ENCODE measurements around the gene LUZP1. TPM values are rescaled to one million over a fixed set of nuclear protein-coding genes. Genes with fewer than 3 reads are reported as not detected.

The LUZP1 gene
- total RNA-seq, 4 donors from 2014 or later: 28.3 to 46.4 (median 33.3) TPM

DNA sequence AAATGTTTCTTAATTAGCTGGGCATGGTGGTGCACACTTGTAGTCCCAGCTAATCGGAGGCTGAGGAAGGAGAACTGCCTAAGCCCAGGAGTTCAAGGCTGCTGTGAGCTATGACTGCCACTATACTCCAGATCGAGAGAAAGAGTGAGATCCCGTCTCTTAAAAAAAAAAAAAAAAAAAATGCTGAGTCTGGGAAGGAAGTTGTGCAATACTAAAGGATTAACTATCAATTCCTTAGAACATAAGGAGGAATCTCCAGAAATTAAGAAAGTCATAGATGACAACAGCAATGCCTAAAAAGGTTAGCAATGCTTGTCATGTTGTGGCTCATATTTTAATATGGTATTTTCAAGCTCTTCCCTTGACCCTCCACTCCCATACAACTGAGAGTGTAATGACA, 5.3 kb downstream of the LUZP1 start:
- 62 to 79% methylated on average over 2 to 3 of the region's 3 CpGs for WGBS, 2 donors (ENCODE audit: low coverage in 1 of 2)
- H3K36me3 ChIP-seq: no peaks in the 10 kb centered on the region
- no peak for DNase-seq
- TF ChIP-seq, protein P1, sequence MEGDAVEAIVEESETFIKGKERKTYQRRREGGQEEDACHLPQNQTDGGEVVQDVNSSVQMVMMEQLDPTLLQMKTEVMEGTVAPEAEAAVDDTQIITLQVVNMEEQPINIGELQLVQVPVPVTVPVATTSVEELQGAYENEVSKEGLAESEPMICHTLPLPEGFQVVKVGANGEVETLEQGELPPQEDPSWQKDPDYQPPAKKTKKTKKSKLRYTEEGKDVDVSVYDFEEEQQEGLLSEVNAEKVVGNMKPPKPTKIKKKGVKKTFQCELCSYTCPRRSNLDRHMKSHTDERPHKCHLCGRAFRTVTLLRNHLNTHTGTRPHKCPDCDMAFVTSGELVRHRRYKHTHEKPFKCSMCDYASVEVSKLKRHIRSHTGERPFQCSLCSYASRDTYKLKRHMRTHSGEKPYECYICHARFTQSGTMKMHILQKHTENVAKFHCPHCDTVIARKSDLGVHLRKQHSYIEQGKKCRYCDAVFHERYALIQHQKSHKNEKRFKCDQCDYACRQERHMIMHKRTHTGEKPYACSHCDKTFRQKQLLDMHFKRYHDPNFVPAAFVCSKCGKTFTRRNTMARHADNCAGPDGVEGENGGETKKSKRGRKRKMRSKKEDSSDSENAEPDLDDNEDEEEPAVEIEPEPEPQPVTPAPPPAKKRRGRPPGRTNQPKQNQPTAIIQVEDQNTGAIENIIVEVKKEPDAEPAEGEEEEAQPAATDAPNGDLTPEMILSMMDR (IDR thresholded peaks at IDR 0.05): no peak
- TF ChIP-seq EP300 (IDR thresholded peaks at IDR 0.05; ENCODE audit: low read depth) (no peak), POLR2A (IDR thresholded peaks at IDR 0.05) (no peak), POLR2AphosphoS5 (IDR thresholded peaks at IDR 0.05) (no peak)
- no peaks in the 10 kb centered on the region for H3K9me3 ChIP-seq
- in situ Hi-C loops (cut with MboI; ENCODE audit: low pct_ligation_motif_present in 1 of 4, low pct_unique_long_range_greater_than_20kb in 1 of 4, low sequenced_read_pairs in 3 of 4) (no loop called here), intact Hi-C loops (cut with DNase I; ENCODE audit: low total_unique reads) (no loop called here)
- no peak overlapping the region for H3K27ac ChIP-seq
- H3K4me3 ChIP-seq: no peak overlapping the region
- no peaks in the 10 kb centered on the region for H3K27me3 ChIP-seq
- peaks cover 6 to 67% (median 42%) of the 10 kb centered on the region in 4 donors for H3K4me1 ChIP-seq

DNA sequence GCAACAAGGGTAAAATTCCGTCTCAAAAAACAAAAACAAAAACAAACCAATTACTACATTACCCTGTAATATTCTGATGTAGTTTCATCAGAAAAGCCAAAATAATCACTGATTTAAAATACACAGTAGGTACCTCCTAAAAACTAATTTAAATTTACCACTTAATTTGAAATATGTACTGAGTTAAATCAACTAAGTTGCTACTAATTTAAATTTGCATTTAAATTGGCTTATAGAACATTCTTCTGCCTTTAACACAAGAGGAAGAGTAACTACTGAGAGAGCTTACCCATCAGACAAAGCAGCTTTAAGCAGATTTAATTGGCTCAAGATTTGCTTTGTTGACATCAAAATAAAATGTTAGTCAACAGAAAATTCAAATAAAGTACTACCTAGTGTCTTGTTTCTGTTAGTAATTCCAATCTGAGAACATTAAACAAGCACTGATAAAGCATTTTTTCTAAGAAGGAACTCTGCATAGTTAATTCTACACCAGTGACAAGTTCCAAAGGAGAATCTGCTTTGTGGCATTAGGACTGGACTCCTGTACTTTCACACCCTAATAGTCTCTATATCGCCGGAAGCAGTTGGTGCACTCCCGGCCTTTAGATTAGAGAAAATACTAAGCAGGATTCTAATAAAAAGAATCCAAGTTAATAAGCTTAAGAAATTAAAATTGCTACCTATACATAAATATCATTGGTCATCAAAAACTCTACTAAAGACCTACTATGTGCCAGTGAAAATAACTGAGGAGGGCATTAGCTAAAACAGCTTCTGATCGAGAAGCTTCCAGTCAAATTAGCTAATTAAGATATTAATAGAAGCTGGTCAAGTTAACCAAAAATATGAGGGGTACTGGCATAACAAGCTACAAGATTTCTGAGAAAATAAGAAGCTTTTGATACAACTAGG, 8.4 kb downstream of the LUZP1 start:
- H3K27me3 ChIP-seq: no peaks in the 10 kb centered on the region
- no peaks in the 10 kb centered on the region for H3K9me3 ChIP-seq
- in situ Hi-C loops (cut with MboI; ENCODE audit: low pct_ligation_motif_present in 1 of 4, low pct_unique_long_range_greater_than_20kb in 1 of 4, low sequenced_read_pairs in 3 of 4) (no loop called here), intact Hi-C loops (cut with DNase I; ENCODE audit: low total_unique reads) (no loop called here)
- H3K36me3 ChIP-seq: no peaks in the 10 kb centered on the region
- H3K4me3 ChIP-seq: no peak overlapping the region
- H3K27ac ChIP-seq: no peak overlapping the region
- DNase-seq: no peak
- H3K4me1 ChIP-seq: peaks cover 0 to 59% (median 28%) of the 10 kb centered on the region in 4 donors
- WGBS, 2 donors (ENCODE audit: low coverage in 1 of 2): 70 to 84% methylated on average over 5 of the region's 5 CpGs
- no peak for TF ChIP-seq EP300 (IDR thresholded peaks at IDR 0.05; ENCODE audit: low read depth)
- TF ChIP-seq POLR2A (IDR thresholded peaks at IDR 0.05): no peak
- no peak for TF ChIP-seq POLR2AphosphoS5 (IDR thresholded peaks at IDR 0.05)
- TF ChIP-seq, protein P1 (IDR thresholded peaks at IDR 0.05): no peak

DNA sequence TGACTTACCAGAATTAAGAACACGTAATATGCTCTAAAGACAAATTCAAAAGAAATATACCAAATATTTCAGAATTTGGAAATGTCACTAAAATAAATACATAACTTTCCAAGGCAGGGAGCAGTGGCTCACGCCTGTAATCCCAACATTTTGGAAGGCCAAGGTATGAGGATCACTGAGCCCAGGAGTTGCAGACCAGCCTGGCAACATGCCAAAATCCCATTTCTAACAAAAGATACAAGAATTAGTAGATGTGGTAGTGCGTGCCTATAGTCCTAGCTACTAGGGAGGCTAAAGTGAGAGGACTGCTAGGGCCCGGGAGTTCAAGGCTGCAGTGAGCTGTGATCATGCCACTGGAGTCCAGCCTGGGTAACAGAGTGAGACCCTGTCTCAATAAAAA, 11.7 kb downstream of the LUZP1 start:
- TF ChIP-seq, protein P1 (IDR thresholded peaks at IDR 0.05): no peak
- no peak for TF ChIP-seq POLR2A (IDR thresholded peaks at IDR 0.05)
- no peak for TF ChIP-seq POLR2AphosphoS5 (IDR thresholded peaks at IDR 0.05)
- Histone ChIP-seq H3K27ac (no peak overlapping the region), H3K9me3 (no peaks in the 10 kb centered on the region), H3K4me1 (peaks cover 0 to 43% (median 20%) of the 10 kb centered on the region in 4 donors), H3K36me3 (no peaks in the 10 kb centered on the region), H3K27me3 (no peaks in the 10 kb centered on the region), H3K4me3 (no peak overlapping the region)
- DNase-seq: no peak
- intact Hi-C loops (cut with DNase I; ENCODE audit: low total_unique reads) (no loop called here), in situ Hi-C loops (cut with MboI; ENCODE audit: low pct_ligation_motif_present in 1 of 4, low pct_unique_long_range_greater_than_20kb in 1 of 4, low sequenced_read_pairs in 3 of 4) (no loop called here)
- 93 to 97% methylated on average over 3 to 4 of the region's 4 CpGs for WGBS, 2 donors (ENCODE audit: low coverage in 1 of 2)

DNA sequence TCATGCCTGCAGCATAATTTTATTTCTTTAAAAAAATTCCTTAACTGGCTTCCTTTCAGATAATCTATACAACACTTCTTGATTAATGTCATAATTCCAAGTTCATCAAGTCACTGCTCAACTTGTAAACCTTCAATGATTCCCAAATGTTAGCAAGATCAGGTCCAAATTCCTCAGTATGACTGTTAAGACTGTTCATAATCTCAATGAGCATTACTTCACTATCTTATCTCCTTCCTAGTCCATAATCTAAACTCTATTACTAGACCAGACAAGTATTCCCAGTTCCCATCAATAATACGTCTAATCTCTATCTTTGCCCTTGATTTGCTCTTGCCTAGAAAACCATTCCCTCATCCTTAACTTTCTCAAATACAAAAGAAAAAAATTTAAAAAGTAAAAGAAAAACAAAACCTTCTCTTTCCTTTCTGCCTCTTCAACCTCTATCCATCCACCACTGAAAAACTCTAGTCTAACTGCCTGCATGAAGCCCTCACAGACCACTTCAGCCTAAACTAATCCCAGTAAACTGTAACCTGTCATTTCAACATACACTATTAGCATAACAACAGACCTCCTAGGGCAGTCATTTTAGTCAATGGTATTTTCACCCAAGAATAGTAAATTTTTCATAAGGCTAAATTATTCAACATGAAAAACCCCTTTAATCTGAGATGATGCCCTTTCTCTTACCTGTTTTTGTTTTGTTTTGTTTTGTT, 15.5 kb downstream of the LUZP1 start:
- H3K9me3 ChIP-seq: no peaks in the 10 kb centered on the region
- H3K27me3 ChIP-seq: no peaks in the 10 kb centered on the region
- TF ChIP-seq EP300 (IDR thresholded peaks at IDR 0.05; ENCODE audit: low read depth): no peak
- no peak for TF ChIP-seq POLR2AphosphoS5 (IDR thresholded peaks at IDR 0.05)
- TF ChIP-seq, protein P1 (IDR thresholded peaks at IDR 0.05): no peak
- no peak for TF ChIP-seq POLR2A (IDR thresholded peaks at IDR 0.05)
- H3K4me1 ChIP-seq: peaks cover 9 to 49% (median 23%) of the 10 kb centered on the region in 4 donors
- no peak overlapping the region for H3K4me3 ChIP-seq
- H3K27ac ChIP-seq: no peak overlapping the region
- in situ Hi-C loops (cut with MboI; ENCODE audit: low pct_ligation_motif_present in 1 of 4, low pct_unique_long_range_greater_than_20kb in 1 of 4, low sequenced_read_pairs in 3 of 4): no loop called here
- no peak for DNase-seq
- WGBS, 2 donors (ENCODE audit: low coverage in 1 of 2): 94% methylated on average over 1 of the region's 1 CpG
- H3K36me3 ChIP-seq: no peaks in the 10 kb centered on the region
- intact Hi-C loops (cut with DNase I; ENCODE audit: low total_unique reads): no loop called here

All from transverse colon (tissue), 4 donors.